GM21528 (cell line): Measurements from ENCODE around the gene ROBO1.
"Not testable (repeated sequence)": the region's sequence is repeated elsewhere in the genome, so short reads cannot be mapped to it uniquely, and the experiment has no call there.

ENCODE experiments used
- ATAC-seq: cut with Tn5 transposase; IDR thresholded peaks from one replicate; pipeline ENCODE4 v1.9.1; 2021; ENCODE audit warnings: mild to moderate bottlenecking, moderate library complexity; ENCODE audit not compliant: unreplicated experiment, low FRiP score

ROBO1 gene

DNA sequence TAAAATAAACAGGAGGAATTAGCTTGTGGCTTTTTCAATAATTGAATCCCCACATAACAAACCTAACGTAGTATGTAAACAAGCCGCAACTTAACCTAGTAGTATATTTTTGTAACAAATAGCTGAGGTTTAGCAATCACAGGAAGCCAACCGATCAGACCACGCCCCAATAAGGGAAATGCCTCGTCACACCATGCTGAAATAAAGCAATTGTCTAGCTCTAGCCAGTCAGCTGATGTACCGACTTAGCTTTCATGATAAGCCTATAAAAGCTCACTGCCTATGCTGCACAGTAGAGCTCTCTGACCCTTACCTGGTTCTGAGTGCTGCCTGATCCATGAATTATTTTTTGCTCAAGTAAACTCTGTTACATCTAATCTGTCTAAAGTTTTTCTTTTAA is 208.9 kb downstream of the ROBO1 start:
- ATAC-seq: no peak

DNA sequence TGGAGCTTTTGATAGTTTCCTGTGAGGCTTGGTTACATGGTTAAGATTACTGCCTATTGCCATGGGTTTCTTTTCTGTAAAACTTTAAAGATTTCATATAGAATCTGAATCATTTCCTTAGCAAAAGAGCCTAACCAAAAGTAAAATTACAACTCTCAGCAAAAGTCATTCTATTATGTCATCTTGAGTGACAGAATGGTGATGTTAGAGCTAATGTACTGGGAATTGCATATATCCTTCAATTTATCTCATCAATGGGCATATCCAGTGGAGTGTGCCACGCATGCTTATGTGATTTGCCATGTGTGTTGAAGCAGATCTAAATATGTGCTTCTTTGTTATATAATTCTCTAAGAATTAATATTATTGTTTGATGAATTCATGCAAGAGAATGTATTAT is 212.1 kb downstream of the ROBO1 start:
- no peak for ATAC-seq

DNA sequence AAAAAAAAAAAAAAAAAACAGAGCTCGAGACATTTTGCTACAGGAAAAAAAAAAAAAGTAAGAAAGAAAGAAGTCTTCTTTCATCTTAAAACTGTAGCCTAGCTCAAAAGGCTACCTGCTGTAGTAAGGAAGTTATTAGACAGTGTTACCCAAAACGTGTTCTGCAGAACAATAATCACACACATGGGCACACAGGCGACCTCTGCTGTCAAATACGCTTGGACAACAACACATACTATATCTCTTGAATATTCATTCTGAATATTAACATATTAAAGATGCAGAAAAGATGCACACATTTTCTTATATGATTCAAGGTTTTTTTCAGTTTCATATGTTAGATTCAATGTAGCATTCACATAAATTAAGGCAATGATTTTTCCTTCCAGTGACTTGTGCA is 215.8 kb downstream of the ROBO1 start:
- ATAC-seq: no peak

DNA sequence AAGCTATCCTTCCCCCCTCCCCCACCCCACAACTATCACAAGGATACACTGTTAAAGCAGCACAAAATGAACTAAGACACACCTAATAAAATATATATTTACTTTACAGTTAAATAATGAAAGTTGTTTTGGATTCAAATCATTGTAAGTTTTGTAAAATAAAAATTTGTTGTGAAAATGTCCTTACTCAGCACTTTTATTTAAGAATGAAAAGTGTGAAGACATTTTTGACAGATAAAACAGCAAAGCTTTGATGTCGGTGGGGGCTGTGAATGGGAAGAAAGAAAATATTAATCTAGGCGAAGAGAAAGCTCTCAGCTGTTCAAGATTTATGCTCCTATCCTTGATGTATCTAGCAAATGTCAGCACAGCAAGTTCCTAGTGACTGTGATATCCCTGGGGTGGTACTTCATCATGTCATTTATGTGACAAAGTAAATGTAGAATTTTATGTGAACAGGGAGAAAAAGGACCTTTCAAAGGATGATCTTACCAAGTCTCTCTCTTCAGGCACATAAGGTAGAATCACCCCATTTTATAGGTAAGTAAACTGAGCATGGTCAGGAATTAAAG is 216.4 kb downstream of the ROBO1 start:
- ATAC-seq: no peak

DNA sequence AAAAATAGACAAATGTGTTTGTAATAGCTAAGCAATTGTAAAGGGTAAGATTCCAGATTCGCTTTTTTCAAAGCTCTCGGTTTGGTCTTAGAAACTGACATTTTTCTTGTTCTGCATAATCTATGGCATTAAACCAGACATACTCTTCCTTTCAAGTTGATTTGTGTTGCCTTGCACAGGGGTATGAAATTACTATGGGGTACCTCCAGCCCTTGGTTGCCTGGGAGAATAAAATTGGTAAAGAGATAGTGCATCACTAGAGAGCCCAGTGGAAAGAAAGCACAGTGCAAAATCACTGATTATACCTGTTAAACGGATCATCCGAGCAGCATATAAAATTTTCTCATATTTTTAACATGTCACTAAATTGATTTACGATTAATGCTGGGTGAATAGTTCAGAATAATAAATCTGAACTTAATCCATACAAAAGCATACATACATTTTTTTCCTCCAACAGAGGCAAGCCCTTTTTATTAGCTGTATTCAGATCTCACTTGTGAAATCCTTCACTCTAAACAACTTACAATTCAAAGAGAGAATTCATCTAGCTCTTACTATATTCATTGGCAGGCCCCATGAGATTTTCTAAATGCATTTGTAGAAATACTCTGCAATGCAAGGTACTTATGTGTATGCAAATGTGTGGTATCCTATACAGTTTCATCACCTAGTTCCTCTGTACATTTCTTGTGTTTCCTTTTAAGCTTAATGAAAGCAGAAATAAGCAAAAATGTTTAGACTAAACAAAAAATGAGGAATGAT is 224.4 kb downstream of the ROBO1 start:
- no peak for ATAC-seq

DNA sequence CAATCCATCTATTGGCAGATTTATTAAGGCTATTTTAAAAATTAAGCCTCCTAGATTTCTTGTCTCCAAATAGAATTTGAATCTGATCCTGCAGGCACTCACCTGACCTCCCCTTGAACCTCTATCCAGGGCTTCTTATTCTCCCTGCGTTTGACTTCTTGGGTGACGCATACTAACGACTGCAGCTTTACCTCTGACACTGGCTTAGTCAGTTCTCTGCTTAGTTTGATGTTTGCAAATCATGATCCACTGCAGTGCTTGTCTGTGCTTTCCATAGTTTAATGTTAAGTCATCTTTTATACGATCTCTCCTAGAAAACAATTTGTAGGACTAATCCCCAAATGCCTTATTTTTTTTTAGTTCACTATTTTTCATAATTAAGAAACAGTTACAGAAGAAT is 233.1 kb downstream of the ROBO1 start:
- no peak for ATAC-seq

DNA sequence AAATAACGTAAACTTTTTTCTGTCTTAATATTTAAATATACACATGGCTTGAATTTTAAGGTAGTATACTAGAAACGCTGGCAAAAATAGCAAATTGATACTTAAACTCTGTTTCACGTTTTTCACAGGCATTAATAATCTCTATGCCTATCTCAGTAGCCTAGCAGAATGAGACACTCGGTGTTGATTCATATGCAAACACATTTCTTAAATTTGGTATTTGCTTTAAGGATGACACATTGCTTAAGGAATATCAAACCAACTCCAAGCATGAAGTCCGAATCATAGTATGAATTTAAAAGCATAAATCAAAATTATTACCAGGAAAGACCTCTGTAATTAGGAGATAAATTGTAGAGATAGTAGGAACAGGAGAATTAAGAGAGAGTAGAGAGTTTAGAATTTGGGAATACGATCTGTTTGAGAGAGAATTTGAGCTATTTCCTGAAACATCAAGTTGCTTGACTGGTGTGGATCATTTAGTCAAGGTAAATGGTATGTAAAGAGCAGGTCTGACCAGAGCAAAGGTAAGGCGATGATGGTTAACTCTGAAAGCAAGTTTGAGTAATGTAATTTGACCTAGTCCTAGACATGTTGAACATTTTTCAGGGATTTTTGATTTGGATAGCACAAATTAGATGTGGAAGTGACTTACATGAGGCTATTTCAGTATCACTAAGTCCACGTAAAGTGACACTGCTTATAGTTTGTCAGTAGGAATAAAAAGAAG is 236.1 kb downstream of the ROBO1 start:
- no peak for ATAC-seq

DNA sequence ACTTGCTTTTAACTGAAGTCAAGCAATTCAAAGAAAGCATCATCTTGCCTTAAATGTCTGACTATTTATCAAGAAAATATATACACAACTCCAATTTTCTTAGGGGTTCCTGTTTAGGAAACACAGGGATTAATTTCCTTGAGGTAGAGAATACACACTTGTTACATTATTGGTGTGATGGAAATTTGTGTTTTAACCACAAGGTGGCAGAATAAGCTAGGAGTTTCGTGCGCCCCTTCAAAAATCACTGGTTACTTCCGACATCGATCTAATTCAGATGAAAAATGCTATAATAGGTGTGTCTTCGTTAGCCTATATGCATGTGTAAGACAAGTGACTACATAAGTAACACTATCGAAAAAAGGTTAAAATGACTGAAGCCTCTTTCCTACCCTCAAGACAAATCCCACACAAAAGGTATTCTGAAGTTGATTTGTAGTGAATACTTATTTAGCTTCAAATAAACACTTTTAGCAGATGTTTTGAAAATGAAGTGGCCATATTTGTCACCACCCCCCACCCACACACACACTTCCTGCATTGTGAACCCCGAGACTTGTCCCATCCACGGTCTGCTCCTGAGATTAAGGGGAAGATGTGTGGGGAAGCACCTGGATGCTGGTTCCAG is 246.5 kb downstream of the ROBO1 start:
- ATAC-seq: no peak

DNA sequence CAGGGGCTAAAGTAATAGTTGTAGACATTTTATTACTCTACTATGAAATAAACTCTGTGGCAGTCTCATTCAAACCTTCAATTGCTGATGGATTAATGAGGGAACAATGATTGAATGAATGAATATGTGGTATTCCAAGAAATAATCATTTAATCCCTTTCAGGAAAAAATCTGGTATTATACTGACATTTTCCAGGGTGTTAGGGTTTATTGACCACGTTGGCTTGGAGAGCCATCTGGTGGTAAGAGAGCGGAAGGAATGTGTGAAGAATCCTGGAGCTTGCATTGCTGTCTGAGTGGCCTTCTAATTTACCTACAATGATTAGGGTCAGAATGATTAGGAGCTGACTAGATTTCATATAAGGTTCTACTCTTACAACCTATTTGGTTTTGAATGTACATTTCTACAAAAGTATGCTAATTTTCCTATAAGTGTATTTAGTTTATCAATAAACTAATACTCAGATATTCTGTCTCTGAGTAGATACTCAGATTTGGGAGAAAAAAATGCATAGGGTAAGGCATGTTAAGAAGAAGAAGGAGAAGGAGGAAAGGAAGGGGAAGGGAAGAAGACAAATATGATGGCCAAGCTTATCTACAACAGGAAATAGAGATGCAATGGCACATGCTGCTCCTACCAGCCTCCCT is 249.9 kb downstream of the ROBO1 start:
- ATAC-seq: no peak

DNA sequence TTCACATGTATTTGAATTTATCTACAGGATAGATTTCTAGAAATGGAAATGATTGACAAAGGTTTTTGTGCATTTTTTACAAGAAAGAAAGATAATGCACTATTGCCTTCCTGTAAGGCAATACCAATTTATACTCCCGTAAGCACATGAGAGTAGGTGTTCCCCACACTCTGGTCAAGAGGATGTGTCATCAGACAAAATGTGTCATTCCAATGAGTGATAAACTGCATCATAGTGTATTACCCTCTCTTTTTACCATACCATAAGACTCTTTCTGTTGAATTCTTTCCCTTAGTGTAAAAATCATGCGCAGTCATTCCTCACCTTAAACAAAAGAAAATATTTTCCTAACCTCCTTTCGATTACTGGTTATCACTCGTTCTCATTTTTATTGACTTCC is 251.0 kb downstream of the ROBO1 start:
- no peak for ATAC-seq

DNA sequence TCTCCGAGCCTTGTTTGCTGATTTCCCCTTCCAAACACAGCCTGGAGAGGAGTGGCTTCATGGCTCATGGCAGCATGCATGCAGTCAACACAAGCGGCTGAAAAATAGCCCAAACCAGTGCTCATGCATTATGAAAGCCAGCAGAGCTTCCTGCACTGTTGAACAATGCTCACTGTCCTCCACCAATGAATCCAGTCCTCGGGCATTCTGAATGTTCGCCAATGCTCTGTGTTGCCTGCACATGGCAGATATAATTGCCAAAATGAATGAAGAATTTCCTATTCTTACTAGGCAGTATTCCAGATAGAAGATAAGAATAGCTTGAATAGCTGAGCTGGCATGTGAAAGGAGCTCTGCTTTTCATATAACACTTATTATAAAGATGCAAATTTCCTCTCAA is 252.7 kb downstream of the ROBO1 start:
- ATAC-seq: no peak

DNA sequence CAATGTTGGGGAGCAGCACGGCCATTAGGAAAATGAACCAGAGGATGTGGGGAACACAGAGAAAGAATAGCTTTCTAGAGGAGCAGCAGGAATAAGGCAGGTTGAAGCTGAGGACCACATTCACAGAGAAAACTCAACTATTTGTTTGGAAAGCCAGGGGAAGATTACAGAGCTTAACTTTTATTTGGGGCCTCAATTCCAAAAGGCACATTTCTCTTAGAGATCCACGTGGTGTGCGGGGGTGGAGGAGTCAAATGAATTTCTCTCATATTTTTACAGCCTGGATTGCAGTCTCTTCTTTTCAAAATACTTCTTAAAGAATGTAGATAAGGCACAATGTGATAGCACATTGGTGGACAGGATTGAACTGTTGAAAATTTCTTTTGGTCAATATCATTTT is 253.7 kb downstream of the ROBO1 start:
- no peak for ATAC-seq

DNA sequence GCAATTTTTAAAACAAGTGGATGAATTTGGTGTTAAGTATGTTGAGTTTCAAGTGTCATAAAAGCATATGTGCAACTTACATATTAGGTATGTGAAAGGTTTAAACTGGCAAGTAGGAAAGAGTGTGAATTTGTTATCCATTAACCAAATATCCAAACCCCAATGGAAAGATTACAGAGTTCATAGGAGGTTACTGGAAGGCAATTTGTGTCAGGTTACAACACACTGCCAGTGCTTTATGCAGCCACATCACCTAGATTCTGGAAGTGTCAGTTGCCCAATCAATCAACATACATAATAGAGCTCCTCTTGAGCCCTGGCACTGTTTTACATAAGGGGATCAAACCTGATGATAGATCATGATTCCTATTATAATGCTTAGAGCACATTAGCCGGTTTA is 261.0 kb downstream of the ROBO1 start:
- no peak for ATAC-seq

DNA sequence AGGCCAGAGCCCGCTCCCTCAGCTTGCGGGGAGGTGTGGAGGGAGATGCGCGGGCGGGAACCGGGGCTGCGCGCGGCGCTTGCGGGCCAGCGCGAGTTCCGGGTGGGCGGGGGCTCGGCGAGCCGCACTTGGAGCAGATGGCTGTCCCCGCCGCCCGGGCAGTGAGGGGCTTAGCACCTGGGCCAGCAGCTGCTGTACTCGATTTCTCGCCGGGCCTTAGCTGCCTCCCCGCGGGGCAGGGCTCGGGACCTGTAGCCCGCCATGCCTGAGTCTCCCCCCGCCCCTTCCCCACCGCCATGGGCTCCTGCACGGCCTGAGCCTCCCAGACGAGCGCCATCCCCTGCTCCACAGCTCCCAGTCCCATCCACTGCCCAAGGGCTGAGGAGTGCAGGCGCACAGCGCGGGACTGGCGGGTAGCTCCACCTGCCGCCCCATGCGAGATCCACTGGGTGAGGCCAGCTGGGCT is 265.5 kb downstream of the ROBO1 start:
- ATAC-seq: not testable (repeated sequence)

DNA sequence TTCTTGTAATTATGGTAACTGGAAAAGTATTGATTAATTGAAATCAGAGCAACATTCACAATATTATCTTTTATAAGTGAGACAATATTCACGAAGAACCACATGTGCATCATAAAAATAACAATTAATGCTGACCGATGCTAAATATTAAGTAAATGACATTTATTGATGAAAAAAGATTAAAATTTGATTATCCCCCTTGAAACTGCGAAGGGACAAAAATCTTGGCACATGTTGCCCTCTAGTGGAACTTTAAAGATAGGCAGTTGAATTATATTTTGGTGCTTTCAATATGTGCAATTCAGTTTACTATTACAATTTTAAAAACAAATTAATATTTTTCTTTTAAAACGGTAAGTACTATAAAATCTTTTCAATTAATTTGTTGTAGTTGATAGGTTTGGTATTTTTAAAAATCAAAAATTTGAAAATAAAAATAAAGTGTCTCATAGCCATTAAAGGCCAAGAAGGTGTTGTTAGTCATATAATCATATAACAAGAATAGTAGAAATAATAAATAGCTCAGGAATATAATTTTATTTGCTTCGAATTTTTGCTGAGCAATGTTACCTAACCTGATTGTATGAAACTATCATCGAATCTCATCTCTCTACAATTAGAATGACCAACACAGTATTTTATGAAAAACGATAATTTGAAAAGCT is 270.2 kb downstream of the ROBO1 start:
- no peak for ATAC-seq

DNA sequence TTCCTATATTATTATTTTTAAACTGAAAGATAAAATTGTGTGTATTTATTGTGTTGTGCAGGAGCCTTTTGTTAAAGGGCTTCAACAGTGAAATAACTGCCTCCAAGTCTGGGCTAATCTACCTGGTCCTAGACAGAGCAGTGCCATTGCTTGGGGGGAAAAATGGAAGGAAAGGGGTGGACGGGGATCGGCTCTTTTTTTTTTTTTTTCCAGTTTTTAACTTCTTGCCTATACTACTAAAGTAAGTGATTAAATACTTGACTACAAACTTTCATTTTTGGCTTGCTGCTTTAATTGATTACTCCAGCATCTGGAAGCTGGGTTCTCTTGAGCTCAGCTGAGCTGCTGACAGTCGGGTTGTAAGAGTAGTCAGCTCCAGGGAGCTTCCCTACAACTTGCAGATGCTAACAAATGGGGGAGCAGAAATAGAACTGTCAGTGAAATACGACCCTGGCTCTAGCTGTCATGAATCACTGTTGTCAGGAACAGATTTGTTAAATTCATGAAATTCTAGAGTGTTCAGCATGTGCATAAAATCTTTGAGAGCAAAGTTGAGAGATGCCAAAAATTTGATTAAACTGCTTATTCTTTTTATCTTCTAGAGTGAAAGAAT is 276.7 kb downstream of the ROBO1 start:
- no peak for ATAC-seq

DNA sequence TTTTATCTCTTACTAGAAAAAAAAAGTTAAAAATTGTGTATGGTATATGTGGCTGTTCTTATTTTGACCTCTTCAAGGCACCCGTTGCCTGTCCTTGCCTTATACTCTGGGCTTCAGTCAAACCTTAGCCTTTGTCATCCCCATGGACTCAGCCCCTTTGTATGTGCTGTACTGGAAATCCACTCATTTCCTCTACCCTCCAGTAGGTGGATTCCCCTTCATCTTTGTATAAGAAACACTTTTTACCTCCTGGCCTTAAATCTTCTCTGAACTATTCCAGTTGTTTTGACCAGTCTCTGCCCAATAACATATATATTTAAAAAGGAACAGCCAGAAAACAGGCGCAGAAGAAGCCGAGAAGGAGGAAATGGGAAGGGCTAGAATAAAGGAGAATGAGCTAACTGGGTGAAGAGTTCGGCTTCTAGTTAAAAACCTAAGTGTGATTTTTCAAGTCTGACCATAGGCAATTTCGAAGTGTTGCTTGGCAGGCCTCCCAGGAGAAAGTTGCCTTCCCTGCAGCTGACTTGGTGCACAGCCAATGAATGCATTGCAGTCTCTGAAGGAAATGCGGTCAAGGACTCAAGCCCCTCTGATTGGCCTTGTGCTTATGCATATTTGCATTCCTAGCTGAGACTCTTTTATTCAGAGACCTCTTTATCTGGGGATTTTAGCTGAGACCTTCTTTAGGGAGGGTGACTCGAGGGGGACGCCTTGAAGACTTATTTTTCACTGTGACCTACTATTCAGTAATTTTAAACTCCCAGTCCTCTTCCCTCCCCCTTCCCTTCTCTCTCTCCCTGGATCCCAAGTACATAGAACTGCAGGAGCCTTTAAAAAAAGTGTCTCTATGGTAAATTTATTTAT is 277.4 kb downstream of the ROBO1 start:
- no peak for ATAC-seq

DNA sequence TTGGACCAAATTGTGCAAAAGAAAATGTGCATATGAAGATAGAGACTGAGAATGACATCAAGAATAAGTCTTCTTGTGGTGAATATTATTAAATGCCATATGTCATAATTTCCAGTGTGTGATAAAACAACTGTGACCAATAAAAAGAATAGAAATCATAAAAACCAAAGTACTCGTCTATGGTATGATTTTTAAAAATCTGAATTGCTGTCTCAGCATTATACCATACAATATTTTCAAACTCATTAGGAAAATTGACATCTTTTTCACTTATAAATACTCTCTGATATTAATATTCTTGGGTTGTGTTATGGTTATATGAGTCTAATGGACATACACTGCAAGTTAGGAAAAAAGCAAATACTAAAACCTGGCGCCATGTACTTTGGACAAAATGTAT is 279.4 kb downstream of the ROBO1 start:
- no peak for ATAC-seq

DNA sequence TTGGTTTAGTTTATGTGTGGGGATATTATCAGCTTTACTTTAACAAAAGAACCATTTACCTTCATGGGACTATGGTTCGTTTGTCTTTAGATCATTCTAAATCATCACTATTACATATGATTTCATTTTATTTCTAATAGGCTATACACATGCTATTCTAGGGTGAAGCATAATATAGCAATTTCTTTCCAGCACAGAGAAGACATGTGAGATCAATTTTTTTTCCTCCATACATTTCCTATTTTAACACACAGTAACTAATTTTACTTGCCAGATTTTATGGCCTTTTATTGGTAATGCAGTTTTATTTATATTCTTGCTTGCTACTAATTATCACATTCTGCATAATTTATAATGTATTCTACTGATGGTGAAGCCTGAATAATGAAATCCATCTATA is 287.1 kb downstream of the ROBO1 start:
- ATAC-seq: no peak
